Esophagus (tissue), 2 donors: Measurements from ENCODE around the gene FCHO2. TPM values are rescaled to one million over a fixed set of nuclear protein-coding genes. Genes with fewer than 3 reads are reported as not detected.
"Not testable (repeated sequence)": the region's sequence is repeated elsewhere in the genome, so short reads cannot be mapped to it uniquely, and the experiment has no call there.

ENCODE experiments used
- H3K27ac ChIP-seq, 2 donors: one replicate each; pipeline ENCODE4 v1.5.1; 2013; ENCODE audit warnings: low read depth in 2 of 2, mild to moderate bottlenecking in 2 of 2, inconsistent platforms in 1 of 2, low read length in 1 of 2, moderate library complexity in 1 of 2
- H3K27me3 ChIP-seq, 2 donors: one replicate each; pipeline ENCODE4 v1.6.1; 2013; ENCODE audit warnings: low read length in 2 of 2, control low read depth in 1 of 2, mild to moderate bottlenecking in 1 of 2; ENCODE audit not compliant: insufficient read depth in 2 of 2, control insufficient read depth in 1 of 2
- H3K36me3 ChIP-seq, 2 donors: one replicate each; pipeline ENCODE4 v1.6.1; 2013; ENCODE audit warnings: low read length in 1 of 2; ENCODE audit not compliant: control insufficient read depth in 2 of 2, insufficient read depth in 2 of 2
- H3K4me1 ChIP-seq, 2 donors: one replicate each; pipeline ENCODE4 v1.6.1; 2013; ENCODE audit warnings: low read length in 1 of 2; ENCODE audit not compliant: control insufficient read depth in 2 of 2, insufficient read depth in 2 of 2
- H3K4me3 ChIP-seq, 2 donors: one replicate each; pipeline ENCODE4 v1.5.1; 2013; ENCODE audit warnings: low read length in 2 of 2, mild to moderate bottlenecking in 2 of 2, low read depth in 1 of 2, moderate library complexity in 1 of 2
- H3K9me3 ChIP-seq, 2 donors: one replicate each; pipeline ENCODE4 v1.6.1; 2013; ENCODE audit warnings: mild to moderate bottlenecking in 2 of 2, low read depth in 1 of 2, low read length in 1 of 2, moderate library complexity in 1 of 2; ENCODE audit not compliant: control insufficient read depth in 2 of 2, insufficient read depth in 1 of 2
- WGBS, 2 donors: extraction: QIAGEN DNeasy Blood & Tissue Kit; methylation state at CpG; one replicate each; pipeline ENCODE4 v1.1.7; 2013; 5-methylcytosine and 5-hydroxymethylcytosine counted together
- polyA plus RNA-seq, 2 donors: library from polyadenylated mRNA; stranded (reverse); fragments of 200-250 nt; gene quantifications; one replicate each; pipeline ENCODE4 v1.2.3, GENCODE V29; 2013
- donor health status: healthy with polysubstance abuse.
- donor health status: Bipolar disorder and iron deficiency.

The FCHO2 gene
- polyA plus RNA-seq, 2 donors: 20.5 to 33.7 TPM

DNA sequence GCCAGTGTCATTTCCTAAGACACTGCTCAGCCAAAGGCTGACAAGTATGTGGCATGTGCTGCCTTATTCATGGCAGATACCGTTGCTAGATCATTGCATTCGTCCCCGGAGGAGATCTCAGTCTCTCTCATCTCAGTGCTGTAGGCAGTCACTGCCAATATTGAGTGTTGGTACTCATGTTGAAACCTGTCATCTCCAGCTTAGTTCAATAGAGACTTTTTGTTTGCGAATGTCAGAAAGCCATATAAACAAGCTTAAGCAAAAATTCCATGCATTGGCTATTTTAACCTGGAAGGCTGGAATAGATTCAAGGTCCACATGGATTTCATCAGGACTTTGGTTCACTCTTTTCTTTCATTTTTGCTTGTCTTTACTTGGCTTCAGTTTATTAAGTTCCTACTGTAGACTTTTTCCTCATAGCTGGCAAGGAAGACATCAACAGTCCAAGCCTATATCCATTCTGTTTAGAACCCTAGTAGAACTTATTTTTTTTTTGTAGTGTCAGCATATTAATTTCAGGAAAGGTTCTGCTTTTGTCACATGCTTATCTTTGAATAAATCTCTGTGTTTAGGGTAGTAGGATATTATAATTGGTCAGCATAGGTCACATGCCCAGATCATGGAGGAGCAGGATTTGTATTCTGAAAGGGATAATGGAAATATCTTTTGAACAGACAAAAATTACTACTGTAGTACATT is 66.8 kb downstream of the FCHO2 start:
- Histone ChIP-seq H3K9me3 (no peaks in the 10 kb centered on the region), H3K4me1 (no peaks in the 10 kb centered on the region), H3K27me3 (no peaks in the 10 kb centered on the region), H3K27ac (no peak overlapping the region), H3K36me3 (peaks cover 0 to 8% of the 10 kb centered on the region in 2 donors), H3K4me3 (no peak overlapping the region)
- 37 to 51% methylated on average over 4 of the region's 4 CpGs for WGBS, 2 donors

DNA sequence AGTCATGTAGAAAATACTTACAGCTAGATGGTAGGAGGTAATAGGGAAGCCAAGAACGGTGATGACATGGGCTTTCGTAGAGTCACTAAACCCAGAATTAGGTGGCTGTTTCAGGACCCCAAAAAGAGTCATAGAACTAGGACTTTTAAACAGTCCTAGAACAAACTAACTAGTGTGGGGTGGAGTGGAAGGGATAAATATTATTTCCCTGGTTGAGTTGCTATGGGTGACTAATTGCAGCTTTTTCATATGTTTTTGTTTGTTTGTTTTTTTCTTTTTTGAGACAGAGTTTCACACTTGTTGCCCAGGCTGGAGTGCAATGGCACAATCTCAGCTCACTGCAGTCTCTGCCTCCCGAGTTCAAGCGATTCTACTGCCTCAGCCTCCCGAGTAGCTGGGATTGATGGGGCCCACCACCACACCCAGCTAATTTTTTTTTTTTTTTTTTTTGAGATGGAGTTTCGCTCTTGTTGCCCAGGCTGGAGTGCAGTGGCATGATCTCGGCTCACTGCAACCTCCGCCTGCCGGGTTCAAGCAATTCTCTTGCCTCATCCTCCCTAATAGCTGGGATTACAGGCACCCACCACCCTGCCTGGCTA is 69.2 kb downstream of the FCHO2 start:
- not testable (repeated sequence) for H3K27me3 ChIP-seq, H3K4me3 ChIP-seq, H3K9me3 ChIP-seq, H3K36me3 ChIP-seq, H3K4me1 ChIP-seq, H3K27ac ChIP-seq
- WGBS, 2 donors: 93 to 97% methylated on average over 9 of the region's 9 CpGs

- no peak overlapping the region for H3K4me3 ChIP-seq
- WGBS, 2 donors: 82 to 85% methylated on average over 2 of the region's 2 CpGs
- H3K9me3 ChIP-seq: no peaks in the 10 kb centered on the region
- H3K36me3 ChIP-seq: peaks cover 0 to 4% of the 10 kb centered on the region in 2 donors
- H3K27me3 ChIP-seq: no peaks in the 10 kb centered on the region
- H3K4me1 ChIP-seq: peaks cover 0 to 2% of the 10 kb centered on the region in 2 donors
- H3K27ac ChIP-seq: no peak overlapping the region
Measured at GRCh38 chr5:73027361-73027760, 71.5 kb downstream of the FCHO2 start.

DNA sequence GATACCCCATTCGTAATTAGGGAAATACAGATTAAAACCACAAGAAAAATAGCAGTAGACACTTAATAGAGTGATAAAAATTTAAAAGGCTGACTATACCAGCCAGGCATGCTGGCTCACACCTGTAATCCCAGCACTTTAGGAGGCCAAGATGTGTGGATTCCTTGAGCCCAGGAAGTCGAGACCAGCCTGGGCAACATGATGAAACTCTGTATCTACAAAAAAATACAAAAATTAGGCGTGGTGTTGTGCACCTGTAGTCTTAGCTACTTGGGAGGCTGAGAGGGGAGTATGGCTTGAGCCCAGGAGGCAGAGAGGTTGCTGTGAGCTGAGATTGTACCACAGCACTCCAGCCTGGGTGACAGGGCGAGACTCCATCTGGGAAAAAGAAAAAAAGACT is 72.0 kb downstream of the FCHO2 start:
- WGBS, 2 donors: 88 to 94% methylated on average over 4 of the region's 4 CpGs
- H3K4me1 ChIP-seq: peaks cover 0 to 2% of the 10 kb centered on the region in 2 donors
- H3K27me3 ChIP-seq: no peaks in the 10 kb centered on the region
- H3K9me3 ChIP-seq: no peaks in the 10 kb centered on the region
- H3K36me3 ChIP-seq: peaks cover 0 to 4% of the 10 kb centered on the region in 2 donors
- no peak overlapping the region for H3K4me3 ChIP-seq
- no peak overlapping the region for H3K27ac ChIP-seq

DNA sequence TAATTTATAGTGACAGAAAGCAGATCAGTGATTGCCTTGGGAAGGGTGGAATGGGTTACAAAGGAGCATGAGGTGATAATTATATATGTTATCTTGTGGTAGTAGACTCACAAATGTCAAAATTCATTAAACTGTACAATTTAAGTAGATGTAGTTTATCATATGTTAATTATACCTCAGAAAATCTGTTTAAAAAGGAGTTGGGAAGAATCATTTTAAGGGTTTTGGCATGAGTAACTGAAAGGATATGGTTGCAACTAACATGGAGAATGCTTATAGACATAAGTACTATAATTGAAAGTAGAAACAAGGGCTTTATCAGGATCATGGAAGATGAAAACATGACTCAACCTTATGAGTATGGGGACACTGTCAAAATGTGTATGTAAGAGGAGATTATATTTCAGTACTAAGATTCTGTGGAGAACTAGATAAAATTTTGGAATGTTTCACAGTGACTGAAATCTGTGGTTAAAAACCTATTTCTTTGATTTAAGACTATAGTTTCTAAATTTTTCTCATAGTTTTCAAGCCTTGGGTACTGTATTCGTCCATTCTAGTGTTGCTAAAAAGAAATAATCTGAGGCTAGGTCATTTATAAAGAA is 73.3 kb downstream of the FCHO2 start:
- H3K9me3 ChIP-seq: no peaks in the 10 kb centered on the region
- WGBS, 2 donors: 87 to 91% methylated on average over 1 of the region's 1 CpG
- peaks cover 0 to 4% of the 10 kb centered on the region in 2 donors for H3K36me3 ChIP-seq
- H3K27ac ChIP-seq: no peak overlapping the region
- H3K27me3 ChIP-seq: no peaks in the 10 kb centered on the region
- peaks cover 0 to 2% of the 10 kb centered on the region in 2 donors for H3K4me1 ChIP-seq
- H3K4me3 ChIP-seq: no peak overlapping the region

DNA sequence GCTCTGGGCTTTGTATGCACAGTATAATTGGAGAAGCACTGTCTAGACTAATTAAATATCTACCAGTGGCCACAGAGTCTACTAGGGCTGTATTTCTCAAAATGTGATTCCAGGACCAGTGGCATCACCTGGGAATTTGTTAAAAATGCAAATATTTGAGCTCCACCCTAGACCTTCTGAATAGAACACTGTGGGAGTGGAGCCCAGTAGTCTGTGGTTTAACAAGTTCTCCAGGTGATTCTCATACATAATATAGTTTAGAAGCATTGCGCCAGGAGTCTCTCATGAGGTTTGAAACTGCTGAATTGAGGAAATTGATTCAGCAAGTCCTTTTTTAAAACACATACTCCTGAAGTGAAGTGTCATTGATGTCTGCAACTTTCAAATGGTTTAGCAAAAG is 74.7 kb downstream of the FCHO2 start:
- H3K27ac ChIP-seq: peak overlapping the region in 1 of 2 donors; percentile 15
- no peaks in the 10 kb centered on the region for H3K27me3 ChIP-seq
- H3K4me1 ChIP-seq: peaks cover 0 to 2% of the 10 kb centered on the region in 2 donors
- no peaks in the 10 kb centered on the region for H3K9me3 ChIP-seq
- no peak overlapping the region for H3K4me3 ChIP-seq
- H3K36me3 ChIP-seq: peaks cover 0 to 6% of the 10 kb centered on the region in 2 donors
- 45 to 65% methylated on average over 1 of the region's 1 CpG for WGBS, 2 donors

DNA sequence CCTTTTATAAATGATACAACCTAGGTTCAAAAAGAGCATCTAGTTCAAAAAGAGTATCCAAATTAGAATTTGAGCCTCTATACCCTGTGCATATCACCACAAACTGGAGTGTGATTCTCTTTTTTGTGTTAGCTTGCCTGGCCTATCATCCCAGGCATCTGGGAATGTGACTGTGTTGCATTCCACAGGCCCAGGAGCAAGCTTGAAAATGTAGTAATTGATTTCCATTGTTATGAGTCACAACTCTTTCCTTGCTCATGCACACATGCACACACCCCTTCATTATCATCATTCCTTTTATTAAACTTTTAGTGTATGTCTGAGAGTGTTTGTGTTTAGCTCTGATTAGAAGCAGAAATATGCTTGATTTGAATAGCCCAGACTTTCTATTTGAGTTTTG is 75.2 kb downstream of the FCHO2 start:
- Histone ChIP-seq H3K27me3 (no peaks in the 10 kb centered on the region), H3K9me3 (no peaks in the 10 kb centered on the region), H3K27ac (no peak overlapping the region), H3K4me3 (no peak overlapping the region), H3K36me3 (peaks cover 0 to 7% of the 10 kb centered on the region in 2 donors), H3K4me1 (peaks cover 0 to 2% of the 10 kb centered on the region in 2 donors)

DNA sequence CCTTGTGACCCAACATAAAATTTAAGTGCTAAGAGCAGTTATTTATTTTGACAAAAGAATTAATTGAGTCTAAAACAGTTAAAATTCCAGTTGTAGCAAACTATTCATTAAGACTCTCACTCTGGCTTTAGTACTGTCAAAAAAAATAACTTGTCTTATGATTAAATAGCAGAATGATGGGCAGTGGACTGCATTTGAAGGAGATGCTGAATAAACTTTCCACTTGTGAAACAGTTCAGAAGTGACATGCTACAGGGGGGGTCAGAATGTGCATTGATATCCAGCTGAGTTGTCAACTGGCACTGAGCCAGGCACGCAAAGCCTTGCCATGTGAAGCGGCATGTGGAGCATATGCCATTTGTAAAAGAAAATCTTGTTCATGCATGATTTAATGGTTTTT is 76.0 kb downstream of the FCHO2 start:
- Histone ChIP-seq H3K27ac (no peak overlapping the region), H3K4me3 (no peak overlapping the region), H3K4me1 (peaks cover 0 to 2% of the 10 kb centered on the region in 2 donors), H3K36me3 (peaks cover 0 to 4% of the 10 kb centered on the region in 2 donors), H3K9me3 (no peaks in the 10 kb centered on the region), H3K27me3 (no peaks in the 10 kb centered on the region)
- 45 to 51% methylated on average over 2 of the region's 2 CpGs for WGBS, 2 donors

DNA sequence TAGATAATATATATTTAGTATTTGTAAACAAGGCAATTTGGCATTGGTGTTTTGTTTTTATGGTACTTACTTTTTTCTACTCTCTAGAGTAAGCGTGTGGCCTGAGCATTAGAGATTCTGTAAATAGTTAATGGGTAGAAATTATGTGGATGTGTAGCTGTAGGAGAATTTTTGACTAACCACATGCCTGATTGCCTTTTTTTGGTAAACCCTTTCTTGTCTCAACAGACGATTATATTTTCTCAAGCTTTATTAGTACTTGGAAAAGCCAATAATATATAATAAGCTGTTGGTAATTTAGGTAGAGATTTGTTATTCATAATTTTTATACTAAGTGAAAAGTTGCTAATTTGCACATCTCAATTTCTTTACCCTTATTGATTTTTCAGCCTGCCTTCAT is 76.8 kb downstream of the FCHO2 start:
- WGBS, 2 donors: 93% methylated on average over 2 of the region's 2 CpGs
- Histone ChIP-seq H3K9me3 (no peaks in the 10 kb centered on the region), H3K27me3 (no peaks in the 10 kb centered on the region), H3K4me3 (no peak overlapping the region), H3K27ac (no peak overlapping the region), H3K36me3 (peaks cover 0 to 4% of the 10 kb centered on the region in 2 donors), H3K4me1 (peaks cover 0 to 2% of the 10 kb centered on the region in 2 donors)
